Cerebellar nuclear complex (tissue), 1 donor: ENCODE results near the gene ANKRD42.

Experiments
- DNase-seq, 2 experiments: peaks; one replicate each; lab custom pipeline; 2025; lab: John Stamatoyannopoulos, UW

Gene ANKRD42

DNA sequence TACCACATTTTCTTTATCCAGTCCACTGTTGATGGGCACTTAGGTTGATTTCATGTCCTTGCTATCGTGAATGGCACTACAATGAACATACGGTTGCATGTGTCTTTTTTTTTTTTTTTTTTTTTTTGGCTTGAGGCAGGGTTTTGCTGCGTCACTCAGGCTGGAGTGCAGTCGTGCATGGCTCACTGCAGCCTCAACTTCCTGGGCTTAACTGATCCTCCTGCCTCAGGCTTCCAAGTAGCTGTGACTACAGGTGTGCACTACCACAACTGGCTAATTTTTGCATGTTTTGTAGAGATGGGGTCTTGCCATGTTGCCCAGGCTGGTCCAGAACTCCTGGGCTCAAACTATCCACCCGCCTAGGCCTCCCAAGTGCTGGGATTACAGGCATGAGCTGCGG, 94.1 kb downstream of the ANKRD42 start:
- DNase-seq, result no peak

DNA sequence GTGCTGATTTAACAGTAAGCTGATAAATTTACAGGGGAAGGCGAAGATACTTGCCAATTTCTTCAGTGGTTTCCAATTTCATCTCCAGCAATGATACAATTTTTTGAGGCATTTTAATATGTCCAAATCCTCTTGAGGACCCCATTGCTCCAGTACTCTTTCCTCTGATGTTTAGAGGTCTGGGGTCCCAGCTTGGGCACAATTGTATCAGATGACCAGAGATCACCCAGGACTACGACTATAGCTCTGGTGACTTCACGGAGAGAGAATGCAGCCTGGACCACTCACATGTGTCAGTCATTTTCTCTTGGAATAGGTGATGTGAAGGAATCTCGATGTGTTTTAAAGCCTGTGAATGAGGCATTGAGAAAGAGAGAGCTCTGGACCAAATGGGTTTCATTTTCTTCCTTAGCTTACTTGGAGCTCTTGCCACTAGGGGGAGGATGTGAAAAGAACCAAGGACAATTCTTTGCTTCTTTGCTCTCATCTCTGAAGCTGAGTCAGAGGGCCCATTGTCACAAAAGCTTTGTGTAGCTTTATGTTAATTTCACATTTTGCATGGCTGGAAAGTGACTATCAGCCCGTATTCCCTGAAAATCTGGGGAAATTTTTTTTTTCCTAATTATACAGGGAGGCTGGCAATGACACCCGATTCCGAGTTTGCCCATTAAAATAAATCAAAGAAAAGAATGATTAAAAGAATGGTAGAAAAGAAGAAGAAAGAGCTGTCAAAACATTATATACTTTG, 99.4 kb downstream of the ANKRD42 start:
- DNase-seq, result no peak

DNA sequence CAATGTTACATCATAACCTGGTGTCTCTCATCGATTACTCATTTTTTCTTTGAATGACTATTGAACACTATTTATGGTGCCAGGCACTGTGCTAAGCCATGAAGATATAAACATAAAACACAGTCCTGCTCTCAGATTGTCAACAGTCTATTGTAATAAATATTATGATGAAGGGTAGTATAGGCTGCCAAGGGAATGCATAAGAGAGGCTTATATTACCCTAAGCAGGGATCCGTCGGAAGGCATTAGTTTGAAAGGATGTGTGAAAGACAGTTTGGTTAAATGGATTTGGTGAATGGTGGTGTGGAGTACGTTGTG, 99.9 kb downstream of the ANKRD42 start:
- no peak for DNase-seq

DNA sequence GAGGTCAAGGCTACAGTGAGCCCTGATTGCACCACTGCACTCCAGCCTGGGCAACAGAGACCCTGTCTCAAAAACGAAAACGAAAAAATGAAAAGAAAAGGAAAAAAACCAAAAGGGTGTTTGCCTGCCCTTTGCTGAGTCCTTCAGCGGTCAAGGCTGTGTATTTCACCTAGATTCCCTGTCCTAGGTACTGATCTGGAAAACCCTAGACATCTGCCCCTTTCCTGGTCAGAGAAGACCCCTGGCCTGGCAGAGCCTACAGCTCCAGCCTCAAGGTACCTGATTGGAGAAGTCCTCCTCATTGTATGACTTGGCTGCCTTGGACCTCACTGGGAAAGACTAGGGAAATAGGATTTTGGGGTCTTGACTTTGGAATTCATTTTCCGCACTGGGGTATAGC, 100.7 kb downstream of the ANKRD42 start:
- no peak for DNase-seq
